Measurements from ENCODE around the gene BUB1B.
"Not testable (repeated sequence)": the region's sequence is repeated elsewhere in the genome, so short reads cannot be mapped to it uniquely, and the experiment has no call there.

BUB1B gene

GRCh38 chr15:40135846-40136450 is 24.9 kb upstream of the BUB1B start:
- DNase-seq (ENCODE audit: low spot score), result not testable (repeated sequence)

GRCh38 chr15:40136470-40137302 is 24.2 kb upstream of the BUB1B start:
- DNase-seq (ENCODE audit: low spot score), result no peak

GRCh38 chr15:40137303-40138200 is 23.3 kb upstream of the BUB1B start:
- no peak for DNase-seq (ENCODE audit: low spot score)

- not testable (repeated sequence) for DNase-seq (ENCODE audit: low spot score)
These were observed 22.7 kb upstream of the BUB1B start for GRCh38 chr15:40138201-40138570.

GRCh38 chr15:40142428-40142827 is 18.4 kb upstream of the BUB1B start:
- no peak for DNase-seq (ENCODE audit: low spot score)

GRCh38 chr15:40146037-40146436 is 14.8 kb upstream of the BUB1B start:
- peak; percentile 12 for DNase-seq (ENCODE audit: low spot score)

- DNase-seq (ENCODE audit: low spot score), result no peak
These were observed 11.5 kb upstream of the BUB1B start for GRCh38 chr15:40149339-40149738.

GRCh38 chr15:40150163-40150925 is 10.5 kb upstream of the BUB1B start:
- peak; percentile 15 for DNase-seq (ENCODE audit: low spot score)

- no peak for DNase-seq (ENCODE audit: low spot score)
These were observed 9.4 kb upstream of the BUB1B start for GRCh38 chr15:40151499-40151898.

DNA sequence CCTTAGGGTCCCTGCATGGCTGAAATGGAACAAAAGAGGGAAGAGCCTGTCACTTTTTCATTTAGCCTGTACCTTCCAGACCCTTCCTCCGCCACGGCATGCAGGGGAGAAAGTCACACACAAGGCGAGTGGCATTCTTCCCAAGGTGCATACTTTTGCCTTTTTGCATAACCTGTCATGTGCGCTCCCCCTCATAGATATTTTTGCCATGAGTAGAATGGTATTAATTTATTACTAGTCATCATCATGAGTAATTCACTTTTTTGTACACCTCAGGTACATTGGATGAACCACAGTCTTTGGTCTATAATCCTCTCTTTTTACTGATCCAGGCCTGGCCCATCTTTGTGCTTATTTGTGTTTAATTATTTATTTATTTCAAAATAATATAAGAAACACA is 8.9 kb upstream of the BUB1B start:
- no peak for DNase-seq (ENCODE audit: low spot score)

GRCh38 chr15:40154821-40155220 is 6.0 kb upstream of the BUB1B start:
- DNase-seq (ENCODE audit: low spot score), result not testable (repeated sequence)

- no peak for DNase-seq (ENCODE audit: low spot score)
These were observed 5.5 kb upstream of the BUB1B start for GRCh38 chr15:40155270-40155910.

- DNase-seq (ENCODE audit: low spot score), result no peak
These were observed 3.0 kb upstream of the BUB1B start for GRCh38 chr15:40157778-40158447.

DNA sequence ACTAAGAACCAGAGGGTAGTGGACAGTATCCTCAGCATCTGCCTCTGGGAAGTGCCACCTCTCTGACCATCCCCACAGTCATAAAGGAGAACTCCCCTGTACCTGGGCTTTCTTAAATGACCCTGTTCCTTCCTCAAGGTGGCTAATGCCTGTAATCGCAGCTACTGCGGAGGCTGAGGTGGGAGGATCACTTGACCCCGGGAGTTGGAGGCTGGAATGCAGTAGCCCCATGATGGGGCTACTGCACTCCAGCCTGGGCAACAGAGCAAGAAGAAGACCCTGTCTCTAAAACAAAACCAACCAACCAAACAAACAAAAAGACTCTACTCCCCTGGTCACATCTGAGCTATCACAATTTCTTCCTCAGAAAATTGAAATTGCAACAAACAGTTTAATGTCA is 848 bp upstream of the BUB1B start:
- no peak for DNase-seq (ENCODE audit: low spot score)

- DNase-seq (ENCODE audit: low spot score), result no peak
These were observed 973 bp downstream of the BUB1B start for GRCh38 chr15:40161693-40162391.

DNA sequence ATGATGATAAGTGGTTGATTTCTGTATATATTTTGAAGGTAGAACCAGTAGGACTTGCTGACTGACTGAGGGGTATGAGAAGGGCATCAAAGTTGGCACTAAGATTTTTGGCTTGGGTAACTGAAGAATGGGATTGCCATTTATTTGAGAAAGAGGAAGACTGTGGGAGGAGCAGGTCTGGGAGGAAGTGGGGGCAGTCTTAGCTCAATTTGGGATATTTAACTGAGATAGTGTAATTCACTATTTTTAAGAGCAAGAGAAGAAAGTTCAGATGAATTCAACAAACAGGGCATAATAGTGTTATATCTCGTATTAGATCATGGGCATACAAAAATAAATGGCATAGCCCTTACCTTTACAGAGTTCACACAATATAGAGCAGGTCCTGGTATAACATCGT is 1.7 kb downstream of the BUB1B start:
- DNase-seq (ENCODE audit: low spot score), result no peak

DNA sequence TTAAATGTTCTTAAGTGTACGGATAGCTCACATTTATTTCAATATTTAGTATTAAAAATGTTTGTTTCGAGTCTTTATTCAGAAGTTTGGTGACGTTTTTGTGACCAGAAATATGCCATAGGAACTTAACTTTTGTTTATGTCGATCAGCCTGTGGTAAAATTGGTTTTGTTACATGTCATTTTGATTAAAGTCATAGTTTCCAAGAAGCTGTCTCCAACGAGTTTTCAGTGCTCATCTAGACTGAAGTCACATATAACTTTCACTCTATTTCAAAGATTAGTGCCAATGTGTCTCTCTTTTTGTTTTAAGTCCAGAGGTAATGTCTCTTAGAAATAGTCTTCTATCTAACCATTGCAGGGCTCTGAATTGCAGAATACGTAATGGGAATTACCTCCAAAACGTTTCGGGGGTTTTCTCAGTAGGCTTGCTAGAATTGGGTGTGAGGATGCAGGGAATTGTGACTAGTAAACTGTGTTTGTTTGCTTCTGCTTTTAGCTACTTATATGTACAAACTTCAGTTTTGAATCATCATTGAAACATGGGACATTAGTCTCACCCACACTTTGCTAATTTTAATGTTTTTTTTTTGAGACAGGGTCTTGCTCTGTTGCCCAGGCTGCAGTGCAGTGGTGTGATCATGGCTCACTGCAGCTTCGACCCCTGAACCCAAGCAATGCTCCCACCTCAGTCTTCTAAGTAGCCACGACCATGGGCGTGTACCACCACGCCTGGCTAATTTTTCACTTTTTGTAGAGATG is 3.0 kb downstream of the BUB1B start:
- DNase-seq (ENCODE audit: low spot score), result no peak

DNA sequence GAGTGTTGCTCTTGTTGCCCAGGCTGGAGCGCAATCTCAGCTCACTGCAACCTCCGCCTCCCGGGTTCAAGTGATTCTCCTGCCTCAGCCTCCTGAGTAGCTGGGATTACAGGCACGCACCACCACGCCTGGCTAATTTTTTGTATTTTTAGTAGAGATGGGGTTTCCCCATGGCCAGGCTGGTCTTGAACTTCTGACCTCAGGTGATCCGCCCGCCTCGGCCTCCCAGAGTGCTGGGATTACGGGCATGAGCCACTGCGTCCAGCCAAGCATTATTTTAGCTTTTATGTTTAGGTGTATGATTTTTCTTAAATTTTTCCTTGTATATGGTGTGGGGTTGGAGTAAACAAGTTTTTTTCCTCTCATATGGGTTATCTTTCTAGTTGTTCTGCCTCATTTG is 6.5 kb downstream of the BUB1B start:
- DNase-seq (ENCODE audit: low spot score), result not testable (repeated sequence)

DNA sequence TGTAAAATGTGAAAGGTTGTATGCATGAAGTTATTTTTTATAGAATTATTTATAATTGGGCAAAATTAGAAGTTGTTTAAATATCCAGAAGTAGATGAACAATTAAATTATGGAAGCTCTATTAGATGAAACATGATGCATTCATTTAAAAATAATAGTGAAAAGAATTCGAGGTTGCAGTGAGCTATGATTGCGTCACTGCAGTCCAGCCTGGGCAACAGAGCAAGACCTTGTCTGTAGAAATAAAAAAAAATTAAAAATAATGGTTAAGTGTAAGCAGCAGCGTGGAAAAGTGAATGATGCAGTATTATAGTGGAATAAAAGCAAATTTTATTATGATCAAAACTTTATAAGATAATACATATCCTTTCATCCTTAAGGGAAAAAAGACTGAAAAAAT is 14.3 kb downstream of the BUB1B start:
- no peak for DNase-seq (ENCODE audit: low spot score)
